Heart right ventricle (tissue), 16 donors: ENCODE data around the gene EME2. TPM values are rescaled to one million over a fixed set of nuclear protein-coding genes. Genes with fewer than 3 reads are reported as not detected.

Experiments
- ATAC-seq, 8 donors: fragments of 200-7000 bp; cut with Tn5 transposase; one replicate each; pipeline ENCODE4 v1.9.1; 2020; ENCODE audit warnings: mild to moderate bottlenecking in 8 of 8, moderate library complexity in 8 of 8, moderate number of reproducible peaks in 1 of 8
- DNase-seq, 2 donors: peaks; one replicate each; pipeline ENCODE4 v3.0.0-alpha.2; 2020
- H3K27ac ChIP-seq, 10 donors: fragments of 200-600 bp; sonication (generic) in 2 of 10; one replicate each; pipeline versions ENCODE4 v1.5.0 to v1.8.0; 2020 to 2022; ENCODE audit warnings: mild to moderate bottlenecking in 3 of 10
- H3K27me3 ChIP-seq, 7 donors: fragments of 200-600 bp; one replicate each; pipeline ENCODE4 v1.8.0; 2021 to 2022; ENCODE audit warnings: mild to moderate bottlenecking in 2 of 7
- H3K36me3 ChIP-seq, 9 donors: fragments of 200-600 bp; sonication (generic) in 1 of 9; one replicate each; pipeline versions ENCODE4 v1.5.0 to v1.8.0; 2020 to 2022; ENCODE audit warnings: mild to moderate bottlenecking in 2 of 9
- H3K4me1 ChIP-seq, 9 donors: fragments of 200-600 bp; sonication (generic) in 1 of 9; one replicate each; pipeline versions ENCODE4 v1.5.0 to v1.8.0; 2020 to 2022; ENCODE audit warnings: mild to moderate bottlenecking in 4 of 9
- H3K4me3 ChIP-seq, 10 donors: fragments of 200-600 bp; sonication (generic) in 2 of 10; one replicate each; pipeline versions ENCODE4 v1.5.0 to v1.8.0; 2020 to 2022; ENCODE audit warnings: mild to moderate bottlenecking in 7 of 10, moderate library complexity in 2 of 10
- H3K9me3 ChIP-seq, 11 donors: fragments of 200-600 bp in 10 of 11; sonication (generic) in 2 of 11; one replicate each; pipeline versions ENCODE4 v1.5.0 to v1.8.0; 2013 to 2022; ENCODE audit warnings: mild to moderate bottlenecking in 2 of 11, control low read depth in 1 of 11, moderate library complexity in 1 of 11
- WGBS, 2 donors: extraction: QIAGEN DNeasy Blood & Tissue Kit; methylation state at CpG; one replicate each; pipeline ENCODE4 v1.1.7; 2013; ENCODE audit warnings: inconsistent platforms in 1 of 2; 5-methylcytosine and 5-hydroxymethylcytosine counted together
- intact Hi-C, 10 donors: fragments of 100-400 bp; cut with DNase I; formaldehyde crosslinking; loops; one replicate each; pipeline versions ENCODE4 v1.11.1 to v1.14.2; 2022
- polyA plus RNA-seq, 2 donors: library from polyadenylated mRNA; stranded (reverse); fragments of 200-250 nt; gene quantifications; one replicate each; pipeline ENCODE4 v1.2.3, GENCODE V29; 2013
- total RNA-seq, 10 donors: library from RNA; stranded (reverse); fragmentation: NEBNext Ultra II Directional in 3 of 10; extraction: Animal tissue kit (Norgen Biotek cat#: 25700) in 3 of 10; gene quantifications; one replicate each; pipeline versions ENCODE4 v1.2.1 to v1.2.4, GENCODE V29; 2021 to 2023
- TF ChIP-seq, protein P1 (sequence below), 9 donors: fragments of 200-600 bp; sonication (generic) in 2 of 9; IDR thresholded peaks; one replicate each; pipeline versions ENCODE4 v1.5.0 to v1.8.0; 2021 to 2022; ENCODE audit warnings: antibody characterized with exemption in 9 of 9, mild to moderate bottlenecking in 5 of 9, moderate library complexity in 1 of 9
- donor health status: Arrhythmogenic right ventricular cardiomyopathy.
- donor health status: ischemic (EF 13 %, LVEDD 7.1; RV severe dilation, severe dysfunction).
- donor health status: healthy with polysubstance abuse.
- donor health status: DM: no; HTN: yes; CAD: no.
- donor health status: DM: no; HTN: no; CAD: no.
- donor health status: ischemic (EF 25% LVEDD 6.9; RV normal size, moderate dysfunction).
- donor health status: ischemic (EF 25% LVEDD 5.7; RV mildly dilated, moderate dysfunction).
- donor health status: healthy.
- donor health status: DM: yes; HTN: yes; CAD: no.
- donor health status: Ischemic cardiomyopathy.
- donor health status: ischemic (EF 35%, LVEDD 5.7; RV mildly dilated, moderate dysfunction).
- donor health status: nonischemic (EF 11% LVEDD 7.7; RV severe dilation, severe dysfunction).
- donor health status: DM: yes; HTN: yes; CAD: no.
- donor health status: PGD.
- donor health status: ischemic (EF 29% LVEDD 5.4; RV normal size, mild dysfunction).
- donor health status: nonischemic (EF 23%, LVEDD 6.1; RV moderate dilation, normal function).

The EME2 gene
- total and polyA plus RNA-seq, 12 donors = 3.0 to 17.9 (median 7.3) TPM

DNA sequence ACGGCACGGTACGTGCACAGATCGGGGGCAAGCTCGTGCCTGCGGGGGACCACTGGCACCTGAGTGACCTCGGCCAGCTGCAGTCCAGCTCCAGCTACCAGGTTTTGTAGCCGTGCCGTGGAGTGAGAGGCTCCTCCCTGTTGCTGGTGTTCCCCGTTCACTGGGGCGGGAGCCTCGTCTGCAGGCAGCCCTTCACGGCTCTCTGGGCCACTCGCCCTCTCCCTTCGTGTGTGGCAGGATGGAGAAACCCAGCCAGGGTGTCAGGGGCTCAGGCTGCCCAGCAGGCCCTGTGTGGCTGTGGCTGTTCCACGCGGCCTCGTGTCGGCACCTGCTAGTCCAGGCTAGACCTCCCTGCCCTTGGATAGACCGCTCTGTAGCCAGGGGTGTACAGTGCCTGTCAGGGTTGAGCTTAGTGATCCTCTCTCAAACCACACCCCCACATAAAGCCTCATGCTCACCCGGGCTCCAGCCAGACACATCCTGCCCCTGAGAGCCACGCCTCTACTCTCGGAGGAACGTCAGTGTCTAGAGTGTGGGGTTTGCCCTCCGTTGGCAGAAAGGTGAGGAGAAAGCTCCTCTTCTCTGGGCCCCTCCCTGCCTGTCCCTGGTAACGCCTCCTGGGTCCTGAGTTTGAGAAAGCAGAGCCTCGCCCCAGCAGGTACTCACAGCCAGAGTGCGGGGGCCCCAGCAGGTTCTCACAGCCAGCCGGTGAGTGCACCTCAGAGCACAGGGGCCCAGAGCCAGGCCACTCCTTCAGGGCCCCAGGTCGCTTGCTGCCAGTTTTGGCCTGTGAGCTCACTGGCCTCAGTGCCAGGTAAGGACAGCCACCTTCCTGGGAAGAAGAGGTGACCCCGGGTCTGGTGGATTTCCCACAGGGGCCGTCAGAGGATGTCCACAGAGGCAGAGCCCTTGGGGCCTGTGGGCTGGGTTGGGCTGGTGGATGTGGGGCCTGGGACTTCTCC lies 29.0 kb upstream of the EME2 start:
- Histone ChIP-seq H3K9me3 (no peaks in the 10 kb centered on the region), H3K4me1 (peaks cover 0 to 3% (median 0%) of the 10 kb centered on the region in 9 donors), H3K27ac (no peak overlapping the region), H3K27me3 (no peaks in the 10 kb centered on the region), H3K4me3 (no peak overlapping the region), H3K36me3 (peaks cover 0 to 82% (median 25%) of the 10 kb centered on the region in 9 donors)
- ATAC-seq (no peak), DNase-seq (no peak)
- TF ChIP-seq, protein P1, sequence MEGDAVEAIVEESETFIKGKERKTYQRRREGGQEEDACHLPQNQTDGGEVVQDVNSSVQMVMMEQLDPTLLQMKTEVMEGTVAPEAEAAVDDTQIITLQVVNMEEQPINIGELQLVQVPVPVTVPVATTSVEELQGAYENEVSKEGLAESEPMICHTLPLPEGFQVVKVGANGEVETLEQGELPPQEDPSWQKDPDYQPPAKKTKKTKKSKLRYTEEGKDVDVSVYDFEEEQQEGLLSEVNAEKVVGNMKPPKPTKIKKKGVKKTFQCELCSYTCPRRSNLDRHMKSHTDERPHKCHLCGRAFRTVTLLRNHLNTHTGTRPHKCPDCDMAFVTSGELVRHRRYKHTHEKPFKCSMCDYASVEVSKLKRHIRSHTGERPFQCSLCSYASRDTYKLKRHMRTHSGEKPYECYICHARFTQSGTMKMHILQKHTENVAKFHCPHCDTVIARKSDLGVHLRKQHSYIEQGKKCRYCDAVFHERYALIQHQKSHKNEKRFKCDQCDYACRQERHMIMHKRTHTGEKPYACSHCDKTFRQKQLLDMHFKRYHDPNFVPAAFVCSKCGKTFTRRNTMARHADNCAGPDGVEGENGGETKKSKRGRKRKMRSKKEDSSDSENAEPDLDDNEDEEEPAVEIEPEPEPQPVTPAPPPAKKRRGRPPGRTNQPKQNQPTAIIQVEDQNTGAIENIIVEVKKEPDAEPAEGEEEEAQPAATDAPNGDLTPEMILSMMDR (IDR thresholded peaks at IDR 0.05) = no peak
- WGBS, 2 donors = 90 to 91% methylated on average over 32 of the region's 32 CpGs
- intact Hi-C loops = no loop called here

DNA sequence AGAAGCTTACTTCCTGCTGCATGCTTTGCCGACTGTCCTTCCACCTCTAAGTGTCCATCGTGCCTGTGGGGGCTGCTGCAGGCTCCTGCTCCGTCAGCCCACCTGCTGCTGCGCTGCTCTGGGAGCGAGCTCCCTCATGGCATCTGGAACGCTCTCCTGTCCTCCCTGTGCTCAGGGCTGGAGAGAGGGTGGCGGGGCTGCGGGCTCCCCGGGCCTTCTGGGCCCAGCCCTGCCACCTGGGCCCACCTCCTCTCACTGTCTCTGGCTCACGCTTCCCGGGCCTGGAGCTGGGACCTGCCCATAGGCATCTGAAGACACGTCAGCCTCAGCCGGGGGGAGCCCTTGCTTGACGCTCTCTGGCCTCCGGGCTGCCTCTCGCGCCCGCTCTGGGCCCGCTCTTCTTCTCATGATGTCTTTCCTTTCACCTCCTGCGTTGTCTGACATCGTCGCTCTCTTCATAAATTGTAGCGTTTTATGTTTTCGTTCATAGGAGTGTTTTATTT lies 28.2 kb upstream of the EME2 start:
- H3K4me1 ChIP-seq = peaks cover 0 to 3% (median 0%) of the 10 kb centered on the region in 9 donors
- DNase-seq = no peak
- peaks cover 0 to 89% (median 32%) of the 10 kb centered on the region in 9 donors for H3K36me3 ChIP-seq
- H3K9me3 ChIP-seq = no peaks in the 10 kb centered on the region
- intact Hi-C loops = no loop called here
- no peak overlapping the region for H3K27ac ChIP-seq
- H3K27me3 ChIP-seq = no peaks in the 10 kb centered on the region
- TF ChIP-seq, protein P1 (IDR thresholded peaks at IDR 0.05) = no peak
- 89 to 91% methylated on average over 24 of the region's 24 CpGs for WGBS, 2 donors
- no peak overlapping the region for H3K4me3 ChIP-seq
- ATAC-seq = no peak

DNA sequence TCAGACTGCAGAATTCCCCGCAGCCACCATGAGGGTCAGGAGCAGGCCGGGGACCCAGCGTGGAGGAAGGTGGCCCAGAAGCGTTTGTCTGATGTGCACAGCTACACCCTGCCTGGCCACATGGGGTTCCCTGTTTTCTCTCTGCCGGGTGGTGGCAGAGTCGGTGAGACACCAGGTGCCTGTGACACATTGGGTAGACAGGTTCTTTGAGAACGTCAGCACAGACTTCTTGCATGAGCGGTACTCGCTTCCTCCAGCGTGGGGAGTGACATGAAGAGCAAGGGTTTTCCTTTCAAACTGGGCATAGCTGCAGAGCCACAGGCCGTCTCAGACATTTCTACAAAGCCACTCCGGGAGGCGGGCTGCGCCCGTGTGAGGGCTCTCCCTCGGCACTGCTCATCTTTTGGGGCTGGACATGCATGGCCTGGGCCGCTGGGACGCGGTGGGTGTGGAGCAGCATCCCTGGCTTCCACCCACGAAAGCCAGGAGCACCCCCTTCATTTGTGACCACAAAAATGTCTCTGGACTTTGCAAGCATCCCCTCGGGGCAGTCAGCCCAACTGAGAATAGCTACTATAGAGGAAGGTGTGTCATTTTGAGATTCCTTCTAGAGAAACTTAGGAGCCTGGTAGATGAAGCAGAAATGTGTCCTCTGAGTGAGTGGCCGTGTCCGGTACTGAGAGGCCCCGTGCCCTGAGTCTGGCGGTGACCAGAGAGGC lies 27.3 kb upstream of the EME2 start:
- DNase-seq = no peak
- 89 to 94% methylated on average over 25 of the region's 25 CpGs for WGBS, 2 donors
- Histone ChIP-seq H3K27me3 (no peaks in the 10 kb centered on the region), H3K4me1 (peaks cover 0 to 3% (median 0%) of the 10 kb centered on the region in 9 donors), H3K27ac (no peak overlapping the region), H3K36me3 (peaks cover 0 to 98% (median 35%) of the 10 kb centered on the region in 9 donors), H3K4me3 (no peak overlapping the region), H3K9me3 (no peaks in the 10 kb centered on the region)
- TF ChIP-seq, protein P1 (IDR thresholded peaks at IDR 0.05) = no peak
- ATAC-seq = no peak
- intact Hi-C loops = no loop called here
